ENCODE results near the gene CRHR1.
"Not testable (repeated sequence)": the region's sequence is repeated elsewhere in the genome, so short reads cannot be mapped to it uniquely, and the experiment has no call there.

The CRHR1 gene

DNA sequence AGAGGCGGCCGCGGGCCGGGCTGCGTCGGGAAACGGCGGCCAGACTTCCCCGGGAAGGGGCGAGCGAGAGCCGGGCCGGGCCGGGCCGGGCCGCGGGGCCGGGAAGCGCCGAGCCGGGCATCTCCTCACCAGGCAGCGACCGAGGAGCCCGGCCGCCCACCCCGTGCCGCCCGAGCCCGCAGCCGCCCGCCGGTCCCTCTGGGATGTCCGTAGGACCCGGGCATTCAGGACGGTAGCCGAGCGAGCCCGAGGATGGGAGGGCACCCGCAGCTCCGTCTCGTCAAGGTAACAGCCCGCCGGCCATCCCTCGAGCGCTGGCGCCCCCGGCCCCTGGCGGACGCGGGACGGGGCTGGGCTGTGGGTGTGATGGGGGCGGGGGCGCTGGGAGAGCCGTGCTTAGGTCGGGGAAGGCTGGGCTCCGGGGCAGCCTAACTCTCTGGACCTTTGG is at the start of gene CRHR1:
Gene CRHR1, plus strand, starts transcription at position 28 of the 448 bp plus-strand sequence. Its CDS starts 225 bp downstream, at position 253.
- DNase-seq, result no peak

GRCh38 chr17:45734598-45734997 is 49.5 kb upstream of the CRHR1 start:
- no peak for DNase-seq

GRCh38 chr17:45735488-45735887 is 48.6 kb upstream of the CRHR1 start:
- no peak for DNase-seq

DNA sequence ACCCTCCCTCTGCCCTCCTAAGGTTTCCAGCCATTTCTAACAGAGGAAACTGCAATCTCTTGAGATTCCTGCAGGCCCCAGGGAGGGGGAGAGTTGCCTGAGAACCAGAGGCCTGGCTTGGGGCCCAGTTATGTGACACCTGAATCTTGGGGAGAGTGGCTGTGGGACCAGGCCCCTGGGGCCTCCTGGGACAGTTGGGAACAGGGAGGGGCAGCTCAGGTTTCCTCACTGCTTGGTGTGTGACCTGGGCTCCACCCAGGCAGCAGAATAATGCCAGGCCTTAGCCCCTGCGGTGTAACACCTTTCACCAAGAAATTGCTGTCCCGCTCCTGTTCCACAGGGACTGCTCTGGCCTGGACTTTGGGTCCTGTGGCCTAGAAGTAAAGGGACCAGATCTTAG is 44.3 kb upstream of the CRHR1 start:
- peak; percentile 94 for DNase-seq

- peak; percentile 91 for DNase-seq
Observed at GRCh38 chr17:45740553-45741330, 43.4 kb upstream of the CRHR1 start.

DNA sequence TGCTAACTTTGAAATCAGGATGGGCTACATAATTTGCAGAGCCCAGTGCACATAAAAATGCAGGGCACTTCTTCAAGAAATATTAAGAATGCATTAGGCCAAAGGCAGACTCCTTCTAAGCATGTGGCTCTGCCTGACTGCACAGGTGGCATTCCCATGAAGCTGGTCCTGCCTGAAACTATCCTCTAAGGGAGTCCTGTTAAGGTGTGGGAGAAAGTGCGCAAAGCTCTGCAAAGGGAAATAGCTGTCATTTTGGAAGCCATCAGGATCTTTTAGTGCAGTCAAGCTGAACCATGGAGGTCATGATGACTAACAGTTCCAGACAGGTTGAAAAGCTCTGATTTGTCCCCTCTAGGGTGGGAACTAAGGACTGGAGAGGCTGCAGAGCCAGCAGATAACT is 41.9 kb upstream of the CRHR1 start:
- no peak for DNase-seq

DNA sequence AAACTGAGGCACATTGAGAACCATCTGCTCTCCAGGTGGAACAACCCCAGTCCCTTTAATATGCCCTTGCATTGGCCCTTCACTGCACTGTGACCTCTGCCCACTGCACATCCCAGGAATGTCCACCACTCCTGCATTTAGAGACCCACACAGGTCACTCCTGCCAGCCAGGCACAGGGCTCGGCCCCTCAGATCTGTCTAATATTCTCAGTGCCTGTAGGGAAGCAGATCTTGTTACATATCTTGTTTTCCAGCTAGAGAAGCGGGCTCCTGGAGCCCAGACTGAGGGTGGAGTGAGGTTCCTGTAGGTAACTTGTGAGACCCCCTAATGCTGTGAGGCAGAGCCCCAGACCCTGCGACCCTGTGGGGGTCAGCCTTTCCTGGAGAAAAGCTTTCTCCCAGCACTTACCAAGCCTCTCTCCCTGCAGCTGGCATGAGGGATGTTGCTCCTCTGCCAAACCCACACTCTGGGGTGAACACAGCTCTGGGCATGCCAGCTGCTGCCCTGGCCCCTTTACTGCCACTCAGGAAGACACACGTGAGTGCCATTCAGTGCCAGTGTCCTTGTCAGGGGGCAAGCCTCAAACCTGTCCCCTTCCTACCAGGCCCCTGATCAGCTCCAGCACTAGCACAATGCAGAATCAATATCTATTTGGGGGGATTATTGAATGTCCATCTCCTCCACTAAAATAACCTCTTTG is 40.3 kb upstream of the CRHR1 start:
- DNase-seq, result no peak

- DNase-seq, result not testable (repeated sequence)
Observed at GRCh38 chr17:45744826-45745225, 39.3 kb upstream of the CRHR1 start.

- no peak for DNase-seq
Observed at GRCh38 chr17:45745601-45746494, 38.3 kb upstream of the CRHR1 start.

- peak; percentile 83 for DNase-seq
Observed at GRCh38 chr17:45747911-45748310, 36.2 kb upstream of the CRHR1 start.

- DNase-seq, result no peak
Observed at GRCh38 chr17:45748731-45749310, 35.3 kb upstream of the CRHR1 start.

DNA sequence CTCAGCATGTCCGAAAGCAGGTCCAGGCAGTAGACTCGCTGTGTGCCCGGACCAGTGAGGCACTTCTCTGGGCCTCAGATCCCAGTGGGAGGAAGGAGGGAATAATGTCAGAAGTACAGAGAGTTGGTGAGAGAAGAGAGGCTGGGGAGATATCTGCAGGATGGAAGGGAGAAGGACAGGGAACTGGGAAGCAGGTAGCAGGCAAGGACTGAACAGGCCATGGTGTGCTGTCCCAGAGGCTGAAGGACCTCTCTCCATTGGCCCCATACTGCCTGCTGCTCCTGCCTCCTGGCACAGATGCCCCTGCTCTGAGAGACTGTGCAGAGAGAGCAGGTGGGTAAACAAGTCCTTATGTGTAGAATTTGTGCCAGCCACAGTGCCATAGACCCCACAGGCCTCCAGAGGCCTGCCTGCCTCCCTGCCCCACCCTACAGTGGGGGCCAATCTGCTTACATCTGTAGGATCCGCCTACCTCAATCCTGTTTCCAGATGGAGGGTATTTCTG is 34.2 kb upstream of the CRHR1 start:
- DNase-seq, result peak; percentile 65

GRCh38 chr17:45750779-45751440 is 33.2 kb upstream of the CRHR1 start:
- DNase-seq, result no peak

DNA sequence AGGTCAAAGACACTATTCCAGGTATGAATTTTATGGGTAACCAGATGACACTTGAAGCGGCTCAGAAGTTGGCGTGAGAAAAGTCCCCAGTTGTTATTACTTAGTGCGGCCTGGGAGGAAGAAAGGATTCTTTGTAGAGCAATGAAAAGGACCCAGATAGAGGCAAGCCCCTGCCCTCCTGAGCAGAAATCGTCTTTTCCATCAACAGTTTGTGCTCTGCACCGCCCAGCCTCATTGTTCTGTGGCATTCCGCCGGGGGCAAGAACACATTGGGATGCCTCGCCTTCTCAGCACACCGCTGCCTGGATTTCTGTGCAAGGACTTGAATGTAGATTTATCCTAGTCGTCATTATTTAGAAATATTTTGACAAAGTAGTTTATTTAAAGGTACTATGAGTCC is 32.7 kb upstream of the CRHR1 start:
- no peak for DNase-seq

GRCh38 chr17:45752246-45752645 is 31.9 kb upstream of the CRHR1 start:
- no peak for DNase-seq

- no peak for DNase-seq
Observed at GRCh38 chr17:45753645-45754225, 30.4 kb upstream of the CRHR1 start.

DNA sequence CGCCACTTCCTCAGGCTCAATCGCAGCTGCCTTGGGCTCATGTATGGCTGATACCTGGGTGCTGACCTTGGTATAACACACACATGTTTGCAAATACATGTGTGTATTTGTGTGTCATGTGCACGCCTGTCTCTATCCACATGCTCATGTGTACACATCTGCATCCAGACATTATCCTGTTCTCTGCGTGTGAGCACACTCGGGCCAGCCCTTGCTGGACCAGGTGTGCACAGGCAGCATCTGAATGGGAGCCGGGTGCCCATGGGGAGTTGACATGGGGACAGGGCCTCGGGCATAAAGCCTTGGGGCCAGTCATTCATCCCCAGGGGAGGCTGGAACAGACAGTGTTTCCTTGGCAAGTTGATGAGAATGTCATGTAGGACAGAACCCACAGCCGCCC is 29.1 kb upstream of the CRHR1 start:
- DNase-seq, result no peak

- DNase-seq, result no peak
Observed at GRCh38 chr17:45756266-45756991, 27.7 kb upstream of the CRHR1 start.

DNA sequence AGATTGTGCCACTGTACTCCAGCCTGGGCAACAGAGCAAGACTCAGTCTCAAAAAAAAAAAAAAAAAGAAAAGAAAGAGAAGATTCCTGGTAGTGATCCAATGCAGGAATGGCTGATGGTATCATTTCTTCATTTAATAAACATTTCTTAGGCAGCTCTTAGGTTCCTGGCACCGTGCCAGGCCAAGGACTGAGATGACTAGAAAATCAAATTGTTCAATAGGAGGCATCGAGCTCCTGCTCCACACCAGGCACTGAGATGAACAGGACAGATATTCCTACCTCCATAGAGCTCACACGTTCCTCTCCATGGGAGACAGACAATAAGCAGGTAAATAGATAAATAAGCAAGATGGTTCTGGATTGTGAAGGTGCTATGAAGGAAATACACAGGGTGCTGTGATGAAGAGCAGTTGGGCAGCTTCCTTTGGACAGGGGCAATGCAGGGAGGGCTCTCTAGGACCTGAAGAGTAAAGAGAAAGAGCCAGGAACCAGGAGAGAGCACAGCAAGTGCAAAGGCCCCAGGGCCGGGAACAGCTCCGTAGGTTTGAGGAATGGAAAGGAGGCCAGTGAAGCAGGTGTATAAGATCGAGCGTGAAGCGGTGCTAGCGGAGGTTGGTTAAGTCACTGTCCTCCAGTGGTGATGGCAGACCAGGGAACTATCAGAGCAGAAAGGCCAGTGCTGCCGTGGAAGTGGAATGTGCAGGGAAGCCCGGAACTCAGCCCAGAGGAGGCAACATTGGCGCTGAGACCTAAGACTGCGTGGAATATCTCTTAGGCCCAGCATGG is 26.5 kb upstream of the CRHR1 start:
- no peak for DNase-seq

DNA sequence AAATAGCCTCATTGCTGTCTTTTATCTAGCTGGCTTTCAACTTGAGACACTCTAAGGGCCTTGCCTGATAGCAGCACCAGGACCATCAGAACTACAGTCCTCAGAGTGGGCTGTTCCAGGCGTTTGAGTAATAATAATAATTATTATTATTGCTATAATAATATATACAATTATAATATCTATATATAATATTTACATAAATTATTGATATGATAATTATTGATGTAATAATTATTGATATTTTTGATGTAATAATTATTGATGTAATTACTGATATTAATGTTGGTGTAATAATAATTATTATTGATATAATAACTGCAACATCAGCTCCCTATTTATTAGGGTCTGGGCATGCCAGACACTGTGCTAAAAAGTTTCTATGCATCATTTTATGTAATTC is 25.6 kb upstream of the CRHR1 start:
- DNase-seq, result no peak

All from NCI-H2171 (cell line).